Sigmoid colon (tissue), 7 donors: Measurements from ENCODE around the gene MYO5A. TPM values are rescaled to one million over a fixed set of nuclear protein-coding genes. Genes with fewer than 3 reads are reported as not detected.

Experiments used
- DNase-seq: peaks from one replicate; pipeline ENCODE4 v3.0.0-alpha.2; 2019
- H3K27ac ChIP-seq, 4 donors: fragments of 200-600 bp; sonication (generic); one replicate each; pipeline ENCODE4 v1.5.1; 2016 to 2019; ENCODE audit warnings: mild to moderate bottlenecking in 1 of 4
- H3K27me3 ChIP-seq, 3 donors: fragments of 200-600 bp; sonication (generic); one replicate each; pipeline ENCODE4 v1.5.1; 2019; ENCODE audit warnings: mild to moderate bottlenecking in 1 of 3
- H3K36me3 ChIP-seq, 4 donors: fragments of 200-600 bp; sonication (generic); one replicate each; pipeline ENCODE4 v1.5.1; 2016 to 2019
- H3K4me1 ChIP-seq, 4 donors: fragments of 200-600 bp; sonication (generic); one replicate each; pipeline ENCODE4 v1.5.1; 2017 to 2019
- H3K4me3 ChIP-seq, 4 donors: fragments of 200-600 bp; sonication (generic); one replicate each; pipeline ENCODE4 v1.5.1; 2017 to 2019; ENCODE audit warnings: mild to moderate bottlenecking in 2 of 4, moderate library complexity in 1 of 4
- H3K9me3 ChIP-seq, 4 donors: fragments of 200-600 bp in 3 of 4; sonication (generic) in 3 of 4; one replicate each; pipeline versions ENCODE4 v1.5.1 to v1.6.1; 2013 to 2019
- EP300 ChIP-seq, 4 donors: sonication (generic); formaldehyde crosslinking; IDR thresholded peaks; one replicate each; pipeline ENCODE4 v1.6.1; 2017; ENCODE audit warnings: antibody characterized with exemption in 4 of 4
- POLR2A ChIP-seq, 2 donors: fragments of 450-650 bp; IDR thresholded peaks; one replicate each; pipeline ENCODE4 v1.6.1; 2016; ENCODE audit warnings: antibody characterized with exemption in 2 of 2, mild to moderate bottlenecking in 2 of 2, moderate library complexity in 2 of 2
- POLR2AphosphoS5 ChIP-seq, 4 donors: sonication (generic); formaldehyde crosslinking; IDR thresholded peaks; one replicate each; pipeline ENCODE4 v1.6.1; 2017; ENCODE audit warnings: antibody characterized with exemption in 4 of 4
- WGBS, 2 donors: extraction: QIAGEN DNeasy Blood & Tissue Kit; methylation state at CpG; one replicate each; pipeline ENCODE4 v1.1.7; 2013; 5-methylcytosine and 5-hydroxymethylcytosine counted together
- intact Hi-C: fragments of 100-400 bp; cut with DNase I; formaldehyde crosslinking; loops from one replicate; pipeline ENCODE4 v1.15.1; 2023
- polyA plus RNA-seq, 3 donors: library from polyadenylated mRNA; stranded (reverse); fragments of 200-250 nt; gene quantifications; one replicate each; pipeline ENCODE4 v1.2.3, GENCODE V29; 2013
- total RNA-seq, 4 donors: library from RNA; depleted of rRNA; stranded (reverse); fragments of >200 nt; gene quantifications; one replicate each; pipeline ENCODE4 v1.1.0, GENCODE V29; 2016
- TF ChIP-seq, protein P1 (sequence below), 4 experiments: fragments of 450-650 bp in 3 of 4; fragments of 200-600 bp in 1 of 4; IDR thresholded peaks; one replicate each; pipeline ENCODE4 v1.5.1; 2016 to 2019; ENCODE audit warnings: antibody characterized with exemption in 4 of 4, mild to moderate bottlenecking in 3 of 4, moderate library complexity in 2 of 4
- donor health status: healthy with polysubstance abuse.
- donor health status: Bipolar disorder and iron deficiency.
- donor health status: healthy.

The MYO5A gene
- total and polyA plus RNA-seq, 7 donors: 2.1 to 46.0 (median 23.5) TPM

DNA sequence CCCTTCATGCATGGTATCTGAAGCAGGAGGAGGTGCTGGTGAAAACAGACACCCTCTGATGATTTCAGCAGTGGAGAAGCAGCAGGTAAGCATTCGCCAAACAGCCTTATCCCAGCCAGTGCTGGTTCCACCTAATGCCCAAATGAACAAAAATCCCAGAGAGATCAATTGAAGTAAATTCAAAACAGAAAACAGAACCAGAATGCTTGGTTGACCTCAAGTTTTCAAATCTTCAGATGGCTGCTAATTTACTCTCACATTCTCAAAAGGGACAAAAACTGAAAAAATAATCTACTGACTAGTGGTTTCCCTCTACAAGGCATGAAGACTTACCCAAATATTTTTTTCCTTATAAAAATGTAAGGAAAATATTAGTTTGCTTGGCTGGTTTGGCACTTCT lies 146.0 kb downstream of the MYO5A start:
- Histone ChIP-seq H3K36me3 (peaks cover 0 to 82% (median 19%) of the 10 kb centered on the region in 4 donors), H3K4me1 (no peaks in the 10 kb centered on the region), H3K27ac (no peak overlapping the region), H3K27me3 (no peaks in the 10 kb centered on the region), H3K4me3 (no peak overlapping the region), H3K9me3 (no peaks in the 10 kb centered on the region)
- TF ChIP-seq POLR2A (IDR thresholded peaks at IDR 0.05) (no peak), EP300 (IDR thresholded peaks at IDR 0.05) (no peak), POLR2AphosphoS5 (IDR thresholded peaks at IDR 0.05) (no peak)
- TF ChIP-seq, protein P1, sequence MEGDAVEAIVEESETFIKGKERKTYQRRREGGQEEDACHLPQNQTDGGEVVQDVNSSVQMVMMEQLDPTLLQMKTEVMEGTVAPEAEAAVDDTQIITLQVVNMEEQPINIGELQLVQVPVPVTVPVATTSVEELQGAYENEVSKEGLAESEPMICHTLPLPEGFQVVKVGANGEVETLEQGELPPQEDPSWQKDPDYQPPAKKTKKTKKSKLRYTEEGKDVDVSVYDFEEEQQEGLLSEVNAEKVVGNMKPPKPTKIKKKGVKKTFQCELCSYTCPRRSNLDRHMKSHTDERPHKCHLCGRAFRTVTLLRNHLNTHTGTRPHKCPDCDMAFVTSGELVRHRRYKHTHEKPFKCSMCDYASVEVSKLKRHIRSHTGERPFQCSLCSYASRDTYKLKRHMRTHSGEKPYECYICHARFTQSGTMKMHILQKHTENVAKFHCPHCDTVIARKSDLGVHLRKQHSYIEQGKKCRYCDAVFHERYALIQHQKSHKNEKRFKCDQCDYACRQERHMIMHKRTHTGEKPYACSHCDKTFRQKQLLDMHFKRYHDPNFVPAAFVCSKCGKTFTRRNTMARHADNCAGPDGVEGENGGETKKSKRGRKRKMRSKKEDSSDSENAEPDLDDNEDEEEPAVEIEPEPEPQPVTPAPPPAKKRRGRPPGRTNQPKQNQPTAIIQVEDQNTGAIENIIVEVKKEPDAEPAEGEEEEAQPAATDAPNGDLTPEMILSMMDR (IDR thresholded peaks at IDR 0.05): no peak
- intact Hi-C loops: no loop called here
- no peak for DNase-seq
- 92 to 95% methylated on average over 1 of the region's 1 CpG for WGBS, 2 donors

DNA sequence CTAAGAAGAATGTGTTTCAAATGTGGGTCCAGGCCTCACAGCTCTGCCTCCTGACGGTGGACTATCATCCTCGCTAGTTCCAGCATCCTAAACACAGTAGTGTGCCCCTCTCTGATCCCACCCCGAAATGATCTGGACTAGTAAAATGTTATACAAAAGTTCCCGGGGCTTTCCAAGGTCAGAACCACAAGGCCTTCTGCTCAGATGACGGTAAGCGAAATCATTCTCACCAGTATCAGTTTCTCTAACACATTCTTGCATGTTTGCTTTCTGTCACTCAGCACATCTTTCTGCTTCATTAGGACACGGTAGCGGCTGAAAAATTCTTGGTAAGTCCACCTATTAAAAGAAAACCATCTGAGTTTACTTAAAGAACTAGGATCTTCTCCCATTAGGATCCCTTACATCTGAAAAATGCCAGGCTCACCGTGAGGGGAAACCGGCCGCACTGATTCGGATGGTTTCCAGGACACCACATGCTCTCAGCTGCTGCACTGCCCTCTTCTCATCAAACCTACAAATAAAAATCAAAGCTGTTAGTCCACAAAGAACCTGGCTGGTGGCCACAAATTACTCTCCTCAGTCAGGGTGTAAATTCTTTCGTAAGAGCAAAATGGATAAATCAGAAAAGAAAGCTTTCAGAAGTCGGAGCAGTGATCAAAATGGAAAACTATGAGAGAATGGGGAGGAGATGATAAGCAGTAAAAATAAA lies 149.1 kb downstream of the MYO5A start:
- Histone ChIP-seq H3K4me1 (no peaks in the 10 kb centered on the region), H3K4me3 (no peak overlapping the region), H3K36me3 (peaks cover 8 to 86% (median 33%) of the 10 kb centered on the region in 4 donors), H3K9me3 (no peaks in the 10 kb centered on the region), H3K27me3 (no peaks in the 10 kb centered on the region), H3K27ac (peak overlapping the region in 1 of 4 donors; percentile 19)
- TF ChIP-seq POLR2A (IDR thresholded peaks at IDR 0.05) (no peak), POLR2AphosphoS5 (IDR thresholded peaks at IDR 0.05) (no peak), EP300 (IDR thresholded peaks at IDR 0.05) (no peak)
- TF ChIP-seq, protein P1 (IDR thresholded peaks at IDR 0.05): no peak
- intact Hi-C loops: no loop called here
- DNase-seq: no peak
- WGBS, 2 donors: 86 to 91% methylated on average over 14 of the region's 14 CpGs

DNA sequence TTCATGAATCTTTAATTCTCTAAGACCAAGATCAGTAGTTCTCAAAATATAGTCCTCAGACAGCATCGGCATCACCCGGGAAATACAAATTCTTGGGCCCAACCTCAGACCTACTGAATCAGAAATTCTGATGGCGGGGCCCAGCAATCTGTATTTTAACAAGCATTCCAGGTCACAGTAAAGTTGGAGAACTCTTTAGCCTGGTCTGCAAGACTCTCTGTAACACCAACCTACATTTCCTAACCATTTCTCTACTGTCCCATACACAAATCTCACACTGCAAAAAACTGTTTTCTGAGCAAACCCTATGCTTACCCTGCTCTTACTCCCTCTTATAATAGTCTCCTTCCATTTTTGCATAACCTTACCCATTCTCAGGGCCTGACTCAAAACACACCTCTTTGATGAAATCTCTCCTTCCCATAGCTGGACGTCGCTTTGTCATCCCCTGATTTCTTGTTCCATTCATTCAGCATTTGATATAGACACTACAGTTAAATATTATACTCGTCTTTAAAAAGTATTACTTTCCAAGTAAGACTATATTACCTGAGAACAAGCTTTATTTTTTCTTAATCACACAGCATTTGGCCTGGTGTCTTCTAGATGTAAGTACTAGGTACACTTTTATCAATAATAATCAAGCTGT lies 149.8 kb downstream of the MYO5A start:
- Histone ChIP-seq H3K4me3 (no peak overlapping the region), H3K27ac (peak overlapping the region in 1 of 4 donors; percentile 19), H3K27me3 (no peaks in the 10 kb centered on the region), H3K36me3 (peaks cover 13 to 86% (median 35%) of the 10 kb centered on the region in 4 donors), H3K4me1 (no peaks in the 10 kb centered on the region), H3K9me3 (no peaks in the 10 kb centered on the region)
- TF ChIP-seq EP300 (IDR thresholded peaks at IDR 0.05) (no peak), POLR2A (IDR thresholded peaks at IDR 0.05) (no peak), POLR2AphosphoS5 (IDR thresholded peaks at IDR 0.05) (no peak)
- TF ChIP-seq, protein P1 (IDR thresholded peaks at IDR 0.05): no peak
- intact Hi-C loops: no loop called here
- 84 to 91% methylated on average over 6 of the region's 6 CpGs for WGBS, 2 donors
- no peak for DNase-seq

DNA sequence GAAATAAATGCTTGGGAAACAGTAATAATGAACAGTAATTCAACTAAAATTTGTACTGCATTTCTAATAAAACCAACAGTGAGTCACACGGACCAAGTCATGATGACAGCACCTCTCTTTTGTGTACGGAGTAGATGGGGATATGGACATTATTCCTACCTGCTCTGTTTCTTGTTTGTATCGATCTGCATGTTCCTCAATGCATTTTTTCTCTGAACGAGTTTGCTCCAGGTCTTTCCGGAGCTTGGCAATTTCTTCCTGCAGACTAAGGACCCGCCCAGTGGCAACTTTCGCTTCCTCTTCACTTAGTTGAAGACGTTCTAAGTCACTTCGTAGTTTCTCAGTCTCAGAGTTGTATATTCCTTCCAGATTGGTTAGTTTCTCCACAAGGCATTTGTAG lies 158.7 kb downstream of the MYO5A start:
- no peak for DNase-seq

More for the DNA sequence above, 158.7 kb downstream of the MYO5A start:
- Histone ChIP-seq H3K9me3 (no peaks in the 10 kb centered on the region), H3K4me1 (no peaks in the 10 kb centered on the region), H3K27me3 (no peaks in the 10 kb centered on the region), H3K4me3 (no peak overlapping the region), H3K27ac (no peak overlapping the region), H3K36me3 (peaks cover 12 to 84% (median 29%) of the 10 kb centered on the region in 4 donors)
- no peak for TF ChIP-seq EP300 (IDR thresholded peaks at IDR 0.05)
- TF ChIP-seq, protein P1 (IDR thresholded peaks at IDR 0.05): no peak
- TF ChIP-seq POLR2A (IDR thresholded peaks at IDR 0.05): no peak
- TF ChIP-seq POLR2AphosphoS5 (IDR thresholded peaks at IDR 0.05): no peak
- intact Hi-C loops: no loop called here
- 87 to 88% methylated on average over 9 of the region's 9 CpGs for WGBS, 2 donors
